ENCODE results near the gene HOXB5. TPM values are rescaled to one million over a fixed set of nuclear protein-coding genes. Genes with fewer than 3 reads are reported as not detected.

The HOXB5 gene
- total and polyA plus RNA-seq, 8 donors = 0.43 to 50.4 (median 2.4) TPM; not detected in 1

DNA sequence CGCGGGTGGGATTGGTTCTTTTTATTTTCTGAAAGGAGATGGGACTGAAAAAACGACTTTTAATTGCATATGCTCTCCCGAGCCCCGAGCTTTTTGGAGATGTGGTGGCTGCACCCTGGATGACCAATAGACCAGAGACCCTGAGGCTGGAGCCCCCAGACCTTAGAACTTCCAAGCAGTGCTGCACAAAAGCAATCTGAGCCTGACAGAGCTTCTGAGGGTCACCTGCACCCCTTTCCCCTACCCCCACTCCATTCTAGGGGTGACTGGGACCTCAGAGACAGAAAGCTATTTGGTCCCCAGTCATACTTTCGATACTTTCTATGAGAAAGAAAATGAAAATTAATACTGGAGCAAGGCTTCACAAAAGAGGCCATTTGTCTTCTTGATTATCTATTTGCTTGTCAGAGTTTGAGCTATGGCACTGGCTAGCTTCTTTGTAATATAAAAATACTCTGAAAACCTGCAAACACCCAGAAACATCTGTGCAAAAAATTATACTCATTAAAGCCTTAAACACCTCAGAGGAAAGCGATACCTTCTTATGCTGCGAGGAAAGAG, 19.0 kb downstream of the HOXB5 start:
- peak overlapping the region in 4 of 5 donors; percentile 91 to 95 (median 93) for H3K27ac ChIP-seq
- H3K4me1 ChIP-seq = peaks cover 17 to 77% (median 51%) of the 10 kb centered on the region in 4 donors
- intact Hi-C loops (cut with DNase I; ENCODE audit: low total_unique reads) = no loop called here
- no peaks in the 10 kb centered on the region for H3K9me3 ChIP-seq
- peak overlapping the region; percentile 17 to 58 (median 48) for H3K4me3 ChIP-seq
- WGBS, 5 donors = 29 to 38% (median 33%) methylated on average over 8 of the region's 8 CpGs
- no peaks in the 10 kb centered on the region for H3K36me3 ChIP-seq
- TF ChIP-seq EP300 (IDR thresholded peaks at IDR 0.05) = no peak
- TF ChIP-seq POLR2AphosphoS5 (IDR thresholded peaks at IDR 0.05) = no peak
- no peak for TF ChIP-seq CTCF (IDR thresholded peaks at IDR 0.05)
- TF ChIP-seq POLR2A (IDR thresholded peaks at IDR 0.05) = no peak
- no peak for DNase-seq
- peaks cover 0 to 100% (median 79%) of the 10 kb centered on the region in 3 donors for H3K27me3 ChIP-seq

- H3K27me3 ChIP-seq = peaks cover 0 to 100% (median 63%) of the 10 kb centered on the region in 3 donors
- no peak for DNase-seq
- peaks cover 23 to 88% (median 58%) of the 10 kb centered on the region in 4 donors for H3K4me1 ChIP-seq
- no peaks in the 10 kb centered on the region for H3K9me3 ChIP-seq
- TF ChIP-seq POLR2A (IDR thresholded peaks at IDR 0.05) (no peak), CTCF (IDR thresholded peaks at IDR 0.05) (no peak), POLR2AphosphoS5 (IDR thresholded peaks at IDR 0.05) (no peak), EP300 (IDR thresholded peaks at IDR 0.05) (no peak)
- intact Hi-C loops (cut with DNase I; ENCODE audit: low total_unique reads) = no loop called here
- H3K36me3 ChIP-seq = no peaks in the 10 kb centered on the region
- H3K27ac ChIP-seq = peak overlapping the region; percentile 32 to 95 (median 93)
- peak overlapping the region; percentile 27 to 57 (median 38) for H3K4me3 ChIP-seq
- WGBS, 5 donors = 33 to 67% (median 45%) methylated on average over 1 of the region's 1 CpG
Observed at GRCh38 chr17:48571826-48572417, 21.7 kb downstream of the HOXB5 start.

- no peak for DNase-seq
- peak overlapping the region; percentile 32 to 95 (median 93) for H3K27ac ChIP-seq
- peaks cover 0 to 100% (median 59%) of the 10 kb centered on the region in 3 donors for H3K27me3 ChIP-seq
- no peaks in the 10 kb centered on the region for H3K36me3 ChIP-seq
- H3K4me1 ChIP-seq = peaks cover 18 to 88% (median 56%) of the 10 kb centered on the region in 4 donors
- H3K9me3 ChIP-seq = no peaks in the 10 kb centered on the region
- peak overlapping the region; percentile 27 to 57 (median 38) for H3K4me3 ChIP-seq
- intact Hi-C loops (cut with DNase I; ENCODE audit: low total_unique reads) = no loop called here
- WGBS, 5 donors = 21 to 25% (median 22%) methylated on average over 26 of the region's 26 CpGs
- TF ChIP-seq EP300 (IDR thresholded peaks at IDR 0.05) (no peak), POLR2A (IDR thresholded peaks at IDR 0.05) (no peak), CTCF (IDR thresholded peaks at IDR 0.05) (no peak), POLR2AphosphoS5 (IDR thresholded peaks at IDR 0.05) (no peak)
Observed at GRCh38 chr17:48571024-48571818, 22.4 kb downstream of the HOXB5 start.

DNA sequence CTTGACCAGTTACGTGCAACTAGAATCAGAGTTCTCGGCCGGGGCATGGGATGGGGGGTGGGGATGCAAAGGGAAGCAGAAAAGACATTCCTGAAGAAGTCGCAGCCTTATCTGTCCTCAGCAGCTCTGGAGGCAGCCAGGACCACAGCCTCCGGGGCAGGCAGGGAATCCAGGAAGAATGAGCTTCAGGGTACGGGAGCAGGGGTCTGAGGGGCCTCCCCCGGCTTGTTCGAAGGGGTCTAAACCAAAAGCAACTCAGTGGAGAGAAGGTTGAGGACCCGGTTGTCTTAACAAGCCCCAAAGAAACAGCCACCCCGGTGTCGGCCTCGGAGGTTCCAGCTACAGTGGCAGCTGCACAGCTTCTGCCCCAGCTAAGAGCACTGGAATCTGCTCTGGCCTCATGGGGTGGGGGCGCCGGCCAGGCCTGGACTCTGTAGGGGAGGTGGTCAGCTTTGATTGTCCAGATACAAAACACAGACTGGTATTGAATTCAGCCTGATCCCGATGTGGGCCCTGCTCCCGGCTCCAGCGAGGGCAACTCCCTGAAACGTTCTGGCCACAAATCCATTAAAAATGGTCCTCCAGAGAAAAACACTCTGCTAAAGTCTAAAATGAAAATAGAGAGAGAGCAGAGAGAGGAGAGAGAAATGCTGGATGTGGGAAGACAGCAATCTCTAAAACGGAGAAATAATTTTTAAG, 23.1 kb downstream of the HOXB5 start:
- Histone ChIP-seq H3K27me3 (peaks cover 0 to 100% (median 52%) of the 10 kb centered on the region in 3 donors), H3K36me3 (no peaks in the 10 kb centered on the region), H3K27ac (peak overlapping the region; percentile 22 to 95 (median 93)), H3K9me3 (no peaks in the 10 kb centered on the region), H3K4me3 (peak overlapping the region; percentile 27 to 57 (median 38)), H3K4me1 (peaks cover 11 to 87% (median 53%) of the 10 kb centered on the region in 4 donors)
- 14 to 19% (median 16%) methylated on average over 18 to 19 of the region's 19 CpGs for WGBS, 5 donors
- DNase-seq = no peak
- no peak for TF ChIP-seq CTCF (IDR thresholded peaks at IDR 0.05)
- no peak for TF ChIP-seq POLR2AphosphoS5 (IDR thresholded peaks at IDR 0.05)
- TF ChIP-seq POLR2A (IDR thresholded peaks at IDR 0.05) = no peak
- TF ChIP-seq EP300 (IDR thresholded peaks at IDR 0.05) = no peak
- intact Hi-C loops (cut with DNase I; ENCODE audit: low total_unique reads) = no loop called here

Data from stomach (tissue), 9 donors.